Sigmoid colon (tissue), 7 donors: ENCODE measurements around the gene RIOK2. TPM values are rescaled to one million over a fixed set of nuclear protein-coding genes. Genes with fewer than 3 reads are reported as not detected.
"Not testable (repeated sequence)": the region's sequence is repeated elsewhere in the genome, so short reads cannot be mapped to it uniquely, and the experiment has no call there.

Experiments used
- DNase-seq: peaks from one replicate; pipeline ENCODE4 v3.0.0-alpha.2; 2019
- H3K27ac ChIP-seq, 4 donors: fragments of 200-600 bp; sonication (generic); one replicate each; pipeline ENCODE4 v1.5.1; 2016 to 2019; ENCODE audit warnings: mild to moderate bottlenecking in 1 of 4
- H3K27me3 ChIP-seq, 3 donors: fragments of 200-600 bp; sonication (generic); one replicate each; pipeline ENCODE4 v1.5.1; 2019; ENCODE audit warnings: mild to moderate bottlenecking in 1 of 3
- H3K36me3 ChIP-seq, 4 donors: fragments of 200-600 bp; sonication (generic); one replicate each; pipeline ENCODE4 v1.5.1; 2016 to 2019
- H3K4me1 ChIP-seq, 4 donors: fragments of 200-600 bp; sonication (generic); one replicate each; pipeline ENCODE4 v1.5.1; 2017 to 2019
- H3K4me3 ChIP-seq, 4 donors: fragments of 200-600 bp; sonication (generic); one replicate each; pipeline ENCODE4 v1.5.1; 2017 to 2019; ENCODE audit warnings: mild to moderate bottlenecking in 2 of 4, moderate library complexity in 1 of 4
- H3K9me3 ChIP-seq, 4 donors: fragments of 200-600 bp in 3 of 4; sonication (generic) in 3 of 4; one replicate each; pipeline versions ENCODE4 v1.5.1 to v1.6.1; 2013 to 2019
- CTCF ChIP-seq, 4 experiments: fragments of 450-650 bp in 3 of 4; fragments of 200-600 bp in 1 of 4; IDR thresholded peaks; one replicate each; pipeline ENCODE4 v1.5.1; 2016 to 2019; ENCODE audit warnings: antibody characterized with exemption in 4 of 4, mild to moderate bottlenecking in 3 of 4, moderate library complexity in 2 of 4
- EP300 ChIP-seq, 4 donors: sonication (generic); formaldehyde crosslinking; IDR thresholded peaks; one replicate each; pipeline ENCODE4 v1.6.1; 2017; ENCODE audit warnings: antibody characterized with exemption in 4 of 4
- POLR2A ChIP-seq, 2 donors: fragments of 450-650 bp; IDR thresholded peaks; one replicate each; pipeline ENCODE4 v1.6.1; 2016; ENCODE audit warnings: antibody characterized with exemption in 2 of 2, mild to moderate bottlenecking in 2 of 2, moderate library complexity in 2 of 2
- POLR2AphosphoS5 ChIP-seq, 4 donors: sonication (generic); formaldehyde crosslinking; IDR thresholded peaks; one replicate each; pipeline ENCODE4 v1.6.1; 2017; ENCODE audit warnings: antibody characterized with exemption in 4 of 4
- WGBS, 2 donors: extraction: QIAGEN DNeasy Blood & Tissue Kit; methylation state at CpG; one replicate each; pipeline ENCODE4 v1.1.7; 2013; 5-methylcytosine and 5-hydroxymethylcytosine counted together
- intact Hi-C: fragments of 100-400 bp; cut with DNase I; formaldehyde crosslinking; loops from one replicate; pipeline ENCODE4 v1.15.1; 2023
- polyA plus RNA-seq, 3 donors: library from polyadenylated mRNA; stranded (reverse); fragments of 200-250 nt; gene quantifications; one replicate each; pipeline ENCODE4 v1.2.3, GENCODE V29; 2013
- total RNA-seq, 4 donors: library from RNA; depleted of rRNA; stranded (reverse); fragments of >200 nt; gene quantifications; one replicate each; pipeline ENCODE4 v1.1.0, GENCODE V29; 2016
- donor health status: healthy with polysubstance abuse.
- donor health status: Bipolar disorder and iron deficiency.
- donor health status: healthy.

Gene RIOK2
- total and polyA plus RNA-seq, 7 donors = 7.8 to 28.0 (median 16.1) TPM

DNA sequence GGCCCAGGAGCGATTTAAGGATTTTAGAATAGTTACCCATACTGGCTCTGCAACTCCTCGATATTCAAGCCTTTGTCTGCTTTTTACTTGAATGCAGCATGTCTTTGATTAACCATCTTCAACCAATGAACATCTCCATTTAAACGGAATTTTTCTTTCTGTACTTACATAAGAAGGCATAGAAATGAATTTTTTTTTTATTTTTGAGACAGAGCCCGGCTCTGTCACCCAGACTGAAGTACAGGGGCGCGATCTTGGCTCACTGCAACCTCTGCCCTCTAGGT is 825 bp upstream of the RIOK2 start:
- Histone ChIP-seq H3K9me3 (no peaks in the 10 kb centered on the region), H3K4me3 (peak overlapping the region; percentile 64 to 86 (median 78)), H3K4me1 (peaks cover 0 to 31% (median 18%) of the 10 kb centered on the region in 4 donors), H3K27ac (peak overlapping the region; percentile 87 to 90 (median 89)), H3K36me3 (peaks cover 0 to 2% (median under 1%) of the 10 kb centered on the region in 4 donors), H3K27me3 (no peaks in the 10 kb centered on the region)
- no peak for DNase-seq
- intact Hi-C loops = loop anchor here (2.0 to 5.0 kb wide), 3 partner anchors 437 to 1591 kb away; partner anchors contain the start of gene CAST
- 41 to 53% methylated on average over 6 of the region's 6 CpGs for WGBS, 2 donors
- TF ChIP-seq POLR2A (IDR thresholded peaks at IDR 0.05) (no peak), EP300 (IDR thresholded peaks at IDR 0.05) (no peak), CTCF (IDR thresholded peaks at IDR 0.05) (no peak), POLR2AphosphoS5 (IDR thresholded peaks at IDR 0.05) (no peak)

GRCh38 chr5:97182571-97183099 is 412 bp downstream of the RIOK2 start:
- Histone ChIP-seq H3K27me3 (no peaks in the 10 kb centered on the region), H3K36me3 (peaks cover 7 to 15% (median 10%) of the 10 kb centered on the region in 4 donors), H3K27ac (peak overlapping the region; percentile 87 to 90 (median 89)), H3K4me1 (peaks cover 0 to 31% (median 18%) of the 10 kb centered on the region in 4 donors), H3K9me3 (no peaks in the 10 kb centered on the region), H3K4me3 (peak overlapping the region; percentile 64 to 86 (median 78))
- DNase-seq = no peak
- intact Hi-C loops = loop anchor here (2.0 to 5.0 kb wide), 3 partner anchors 435 to 1592 kb away; partner anchors contain the start of gene CAST
- WGBS, 2 donors = 0 to 1% methylated on average over 12 of the region's 12 CpGs
- TF ChIP-seq POLR2AphosphoS5 (IDR thresholded peaks at IDR 0.05) (no peak), EP300 (IDR thresholded peaks at IDR 0.05) (no peak), CTCF (IDR thresholded peaks at IDR 0.05) (no peak), POLR2A (IDR thresholded peaks at IDR 0.05) (no peak)

GRCh38 chr5:97181856-97182545 is 1.0 kb downstream of the RIOK2 start:
- Histone ChIP-seq H3K4me1 (peaks cover 0 to 31% (median 18%) of the 10 kb centered on the region in 4 donors), H3K4me3 (peak overlapping the region; percentile 64 to 86 (median 78)), H3K27ac (peak overlapping the region in 3 of 4 donors; percentile 88 to 90 (median 90)), H3K9me3 (no peaks in the 10 kb centered on the region), H3K36me3 (peaks cover 7 to 21% (median 15%) of the 10 kb centered on the region in 4 donors), H3K27me3 (no peaks in the 10 kb centered on the region)
- 47 to 79% methylated on average over 4 of the region's 4 CpGs for WGBS, 2 donors
- intact Hi-C loops = loop anchor here (2.0 to 5.0 kb wide), 3 partner anchors 435 to 1593 kb away; partner anchors contain the start of gene CAST
- no peak for DNase-seq
- TF ChIP-seq EP300 (IDR thresholded peaks at IDR 0.05) (no peak), CTCF (IDR thresholded peaks at IDR 0.05) (no peak), POLR2A (IDR thresholded peaks at IDR 0.05) (no peak), POLR2AphosphoS5 (IDR thresholded peaks at IDR 0.05) (no peak)

DNA sequence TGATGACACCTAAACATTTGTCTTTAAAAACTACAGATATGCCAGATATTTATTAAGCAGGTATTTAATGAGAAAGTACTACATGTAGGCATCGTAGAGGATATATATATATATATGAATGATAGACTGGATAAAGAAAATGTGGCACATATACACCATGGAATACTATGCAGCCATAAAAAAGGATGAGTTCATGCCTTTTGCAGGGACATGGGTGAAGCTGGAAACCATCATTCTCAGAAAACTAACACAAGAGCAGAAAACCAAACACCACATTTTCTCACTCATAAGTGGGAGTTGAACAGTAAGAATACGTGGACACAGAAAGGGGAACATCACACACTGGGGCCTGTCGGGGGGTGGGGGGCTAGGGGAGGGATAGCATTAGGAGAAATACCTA is 3.6 kb downstream of the RIOK2 start:
- DNase-seq, H3K27me3 ChIP-seq, intact Hi-C loops, H3K4me3 ChIP-seq, H3K9me3 ChIP-seq, H3K27ac ChIP-seq: not testable (repeated sequence)
- peaks cover 18 to 47% (median 33%) of the 10 kb centered on the region in 4 donors for H3K36me3 ChIP-seq
- peaks cover 0 to 31% (median 18%) of the 10 kb centered on the region in 4 donors for H3K4me1 ChIP-seq
- WGBS, 2 donors = 85 to 97% methylated on average over 3 of the region's 3 CpGs

DNA sequence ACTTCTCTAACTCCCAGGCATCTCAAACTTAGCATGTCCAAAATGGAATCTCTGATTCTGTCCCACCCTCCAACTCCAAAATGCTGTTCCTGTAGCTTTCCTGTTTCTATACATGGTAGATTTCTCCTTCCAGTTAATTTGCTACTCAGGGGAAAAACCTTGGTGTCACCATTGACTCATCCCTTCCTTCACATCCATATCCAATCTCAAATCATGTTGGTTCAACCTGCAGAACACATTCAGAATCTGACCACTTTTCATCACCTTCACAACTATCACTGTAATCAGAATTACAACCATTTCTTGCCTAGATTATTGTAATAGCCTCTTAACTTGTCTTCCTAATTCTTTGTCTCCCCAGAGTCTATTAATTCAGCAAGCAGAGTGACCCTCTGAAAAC is 10.8 kb downstream of the RIOK2 start:
- TF ChIP-seq CTCF (IDR thresholded peaks at IDR 0.05) (no peak), EP300 (IDR thresholded peaks at IDR 0.05) (no peak), POLR2AphosphoS5 (IDR thresholded peaks at IDR 0.05) (no peak), POLR2A (IDR thresholded peaks at IDR 0.05) (no peak)
- Histone ChIP-seq H3K27me3 (no peaks in the 10 kb centered on the region), H3K9me3 (no peaks in the 10 kb centered on the region), H3K4me1 (no peaks in the 10 kb centered on the region), H3K36me3 (peaks cover 22 to 100% (median 43%) of the 10 kb centered on the region in 4 donors), H3K27ac (no peak overlapping the region), H3K4me3 (no peak overlapping the region)
- intact Hi-C loops = no loop called here
- no peak for DNase-seq
